Measurements from ENCODE around the gene OLFM4.

OLFM4 gene

GRCh38 chr13:53068585-53069520 is 40.2 kb downstream of the OLFM4 start:
- DNase-seq (ENCODE audit: low read depth, low spot score): peak; percentile 65

GRCh38 chr13:53069800-53070199 is 41.2 kb downstream of the OLFM4 start:
- no peak for DNase-seq (ENCODE audit: low read depth, low spot score)

- DNase-seq (ENCODE audit: low read depth, low spot score): no peak
Measured at GRCh38 chr13:53073711-53074110, 45.1 kb downstream of the OLFM4 start.

- DNase-seq (ENCODE audit: low read depth, low spot score): peak; percentile 83
Measured at GRCh38 chr13:53074114-53074513, 45.5 kb downstream of the OLFM4 start.

- peak; percentile 20 for DNase-seq (ENCODE audit: low read depth, low spot score)
Measured at GRCh38 chr13:53075356-53076041, 46.9 kb downstream of the OLFM4 start.

GRCh38 chr13:53079691-53080090 is 51.1 kb downstream of the OLFM4 start:
- no peak for DNase-seq (ENCODE audit: low read depth, low spot score)

GRCh38 chr13:53088871-53089270 is 60.3 kb downstream of the OLFM4 start:
- DNase-seq (ENCODE audit: low read depth, low spot score): no peak

- no peak for DNase-seq (ENCODE audit: low read depth, low spot score)
Measured at GRCh38 chr13:53089951-53090350, 61.3 kb downstream of the OLFM4 start.

GRCh38 chr13:53090461-53090860 is 61.8 kb downstream of the OLFM4 start:
- DNase-seq (ENCODE audit: low read depth, low spot score): no peak

GRCh38 chr13:53092931-53093330 is 64.3 kb downstream of the OLFM4 start:
- DNase-seq (ENCODE audit: low read depth, low spot score): no peak

GRCh38 chr13:53098455-53098854 is 69.8 kb downstream of the OLFM4 start:
- DNase-seq (ENCODE audit: low read depth, low spot score): no peak

- DNase-seq (ENCODE audit: low read depth, low spot score): peak; percentile 31
Measured at GRCh38 chr13:53100394-53101063, 71.9 kb downstream of the OLFM4 start.

All from ELF-1 (cell line).